Stimulated activated CD8-positive, alpha-beta memory T cell treated with anti-CD3 and anti-CD28 coated beads, Interleukin-15, amount 100 ng/mL, for 1 hour (primary cell): ENCODE results near the gene GRID2.
"Not testable (repeated sequence)": the region's sequence is repeated elsewhere in the genome, so short reads cannot be mapped to it uniquely, and the experiment has no call there.

Source experiments
- DNase-seq: peaks from one replicate; pipeline ENCODE4 v3.0.0-alpha.2; 2020; ENCODE audit warnings: low read depth

The GRID2 gene

GRCh38 chr4:93515208-93515607 is 1211.4 kb downstream of the GRID2 start:
- DNase-seq: no peak

GRCh38 chr4:93529692-93530372 is 1226.1 kb downstream of the GRID2 start:
- no peak for DNase-seq

GRCh38 chr4:93532234-93532633 is 1228.5 kb downstream of the GRID2 start:
- DNase-seq: no peak

- no peak for DNase-seq
Measured at GRCh38 chr4:93540562-93540961, 1236.8 kb downstream of the GRID2 start.

- DNase-seq: no peak
Measured at GRCh38 chr4:93561842-93562241, 1258.1 kb downstream of the GRID2 start.

GRCh38 chr4:93568758-93569157 is 1265.0 kb downstream of the GRID2 start:
- no peak for DNase-seq

- no peak for DNase-seq
Measured at GRCh38 chr4:93573285-93573684, 1269.5 kb downstream of the GRID2 start.

GRCh38 chr4:93578942-93579341 is 1275.2 kb downstream of the GRID2 start:
- DNase-seq: no peak

GRCh38 chr4:93605163-93605562 is 1301.4 kb downstream of the GRID2 start:
- no peak for DNase-seq

- DNase-seq: no peak
Measured at GRCh38 chr4:93617606-93618005, 1313.8 kb downstream of the GRID2 start.

GRCh38 chr4:93633721-93634120 is 1330.0 kb downstream of the GRID2 start:
- DNase-seq: no peak

- DNase-seq: no peak
Measured at GRCh38 chr4:93635943-93636342, 1332.2 kb downstream of the GRID2 start.

- DNase-seq: no peak
Measured at GRCh38 chr4:93645120-93645519, 1341.4 kb downstream of the GRID2 start.

GRCh38 chr4:93646233-93646930 is 1342.6 kb downstream of the GRID2 start:
- DNase-seq: no peak

GRCh38 chr4:93648258-93648657 is 1344.5 kb downstream of the GRID2 start:
- no peak for DNase-seq

GRCh38 chr4:93649828-93650227 is 1346.1 kb downstream of the GRID2 start:
- DNase-seq: no peak

GRCh38 chr4:93654211-93654610 is 1350.4 kb downstream of the GRID2 start:
- DNase-seq: no peak

- no peak for DNase-seq
Measured at GRCh38 chr4:93657527-93657926, 1353.8 kb downstream of the GRID2 start.

- no peak for DNase-seq
Measured at GRCh38 chr4:93658443-93658842, 1354.7 kb downstream of the GRID2 start.

GRCh38 chr4:93659629-93660028 is 1355.9 kb downstream of the GRID2 start:
- DNase-seq: no peak

- no peak for DNase-seq
Measured at GRCh38 chr4:93660036-93660435, 1356.3 kb downstream of the GRID2 start.

- no peak for DNase-seq
Measured at GRCh38 chr4:93670434-93670833, 1366.7 kb downstream of the GRID2 start.

GRCh38 chr4:93671093-93671492 is 1367.3 kb downstream of the GRID2 start:
- DNase-seq: no peak

GRCh38 chr4:93676937-93677336 is 1373.2 kb downstream of the GRID2 start:
- not testable (repeated sequence) for DNase-seq
